Measurements from ENCODE around the gene FLVCR1. TPM values are rescaled to one million over a fixed set of nuclear protein-coding genes. Genes with fewer than 3 reads are reported as not detected.

FLVCR1 gene
- total RNA-seq, 1 donor from 2014 or later: 6.7 TPM

DNA sequence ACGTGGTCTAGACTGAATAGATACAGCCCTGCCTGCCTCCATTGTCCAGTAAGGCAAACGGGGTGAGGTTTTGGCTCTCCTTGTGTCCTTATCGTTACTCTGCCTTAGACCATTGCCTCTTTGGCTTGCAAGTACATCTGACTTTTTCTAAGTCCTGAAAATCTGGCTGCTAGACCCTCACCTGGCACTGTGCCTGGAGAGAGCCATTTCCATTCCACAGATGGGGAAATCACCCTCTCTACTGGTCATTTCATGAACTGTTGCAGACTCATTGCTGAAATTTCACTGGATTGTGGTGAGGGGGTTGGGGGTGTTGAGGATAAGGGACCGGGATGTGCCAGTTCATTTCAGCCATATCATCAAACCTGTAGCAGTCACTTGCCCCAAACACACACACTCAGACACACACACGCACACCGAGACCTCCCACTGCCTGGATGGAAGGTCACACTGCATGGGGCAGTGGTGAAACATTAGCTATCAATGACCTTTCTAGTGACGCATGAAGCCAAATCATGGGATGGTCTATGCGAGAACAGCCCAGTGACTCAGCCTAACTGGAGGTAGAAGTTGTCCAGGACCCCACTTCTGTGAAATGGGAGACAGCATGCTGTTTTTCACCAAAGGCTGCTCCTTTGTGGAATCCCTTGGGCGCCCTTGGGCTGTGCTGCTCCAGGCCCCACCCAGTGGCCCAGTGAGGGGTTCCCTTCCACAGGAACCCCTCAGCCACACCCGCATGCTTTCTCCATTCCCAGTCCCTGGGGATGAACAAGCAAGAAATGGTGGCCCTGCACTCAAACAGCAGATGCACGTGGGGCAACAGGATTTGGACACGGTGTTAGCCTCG, 57.4 kb downstream of the FLVCR1 start:
- DNase-seq (ENCODE audit: low spot score): no peak

DNA sequence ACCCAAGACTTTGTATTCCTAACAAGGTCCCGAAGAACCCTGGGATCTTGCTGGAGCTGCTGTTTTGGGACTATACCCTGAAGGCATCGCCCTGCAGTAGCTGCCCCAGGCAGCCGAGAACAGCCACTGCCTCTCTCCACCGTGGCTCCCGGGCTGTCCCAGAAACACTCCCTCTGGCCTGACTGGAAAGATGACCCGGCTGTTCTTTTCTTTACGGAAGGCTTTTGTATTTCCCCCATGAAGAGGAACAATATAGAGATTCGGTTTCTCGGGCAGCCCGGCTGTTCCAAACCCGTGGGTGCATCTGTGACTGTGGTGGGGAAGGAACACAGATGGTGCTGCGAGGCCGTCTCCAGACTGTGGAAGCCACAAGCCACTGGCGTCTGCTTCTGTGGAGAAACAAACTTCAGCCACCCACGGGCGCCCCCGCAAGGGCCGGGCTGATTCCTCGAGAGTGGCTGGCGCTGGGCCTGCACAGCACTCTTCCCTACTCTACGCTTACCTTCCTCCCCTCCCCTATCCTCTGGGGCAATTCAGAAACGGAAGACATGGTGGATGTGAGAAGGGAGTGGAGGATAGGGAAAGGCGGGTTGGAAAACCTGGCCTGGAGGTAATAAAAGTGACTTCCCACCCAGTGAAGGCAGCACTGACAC, 58.5 kb downstream of the FLVCR1 start:
- DNase-seq (ENCODE audit: low spot score): no peak

DNA sequence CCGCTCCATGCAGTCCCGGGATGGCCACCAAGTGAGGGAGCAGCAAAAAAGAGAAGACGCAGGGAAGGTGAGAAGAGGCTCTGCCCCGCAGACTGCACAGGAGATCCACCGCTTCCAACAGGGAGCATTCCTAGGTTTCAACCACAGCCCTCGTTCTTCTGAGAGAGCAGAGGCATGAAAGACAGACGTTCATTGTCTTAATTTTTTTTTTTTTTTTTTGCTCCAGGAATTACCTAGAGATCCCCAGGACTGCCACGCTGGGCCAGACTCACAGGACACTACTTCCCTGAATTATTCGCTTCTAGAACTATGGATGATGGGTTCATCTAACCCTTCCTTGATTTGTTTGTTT, 59.0 kb downstream of the FLVCR1 start:
- no peak for DNase-seq (ENCODE audit: low spot score)

DNA sequence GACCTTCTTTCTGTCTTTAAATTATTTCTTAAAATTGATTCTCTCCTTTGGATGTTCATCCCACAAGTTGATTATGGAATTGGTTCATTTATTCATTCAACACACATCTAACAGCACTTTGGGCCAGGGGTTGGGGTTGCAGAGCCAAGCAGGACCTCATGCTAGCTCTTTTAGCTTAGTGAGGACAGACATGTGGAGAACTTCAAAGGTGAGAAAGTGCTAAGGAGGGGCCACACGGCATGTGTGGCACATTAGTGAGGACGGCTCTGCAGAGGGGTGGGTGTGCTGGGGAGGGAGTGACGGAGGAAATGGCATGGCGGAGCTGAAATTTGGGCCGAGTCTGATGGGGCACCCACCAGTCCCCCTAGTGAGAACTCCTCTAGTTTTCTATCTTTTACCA, 59.8 kb downstream of the FLVCR1 start:
- DNase-seq (ENCODE audit: low spot score): no peak

DNA sequence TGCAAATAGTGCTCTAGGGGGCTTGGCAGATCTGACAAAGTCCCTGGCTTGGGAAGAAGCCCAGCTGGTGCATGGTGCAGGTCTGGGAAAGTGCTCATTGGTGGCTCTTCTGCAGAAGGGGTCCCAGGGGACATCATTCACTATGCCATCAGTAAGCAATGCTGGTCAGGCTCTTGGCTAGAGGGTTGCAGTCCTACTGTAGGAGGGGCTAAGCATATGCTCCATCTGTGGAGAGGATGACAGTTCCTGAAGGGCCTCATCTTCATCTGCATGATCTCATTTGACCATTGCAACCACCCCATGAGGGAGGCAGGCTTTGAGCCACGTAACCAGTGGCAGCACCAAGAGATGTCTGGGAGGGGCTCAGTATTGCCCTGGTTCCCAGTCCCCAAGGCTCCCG, 60.7 kb downstream of the FLVCR1 start:
- no peak for DNase-seq (ENCODE audit: low spot score)

DNA sequence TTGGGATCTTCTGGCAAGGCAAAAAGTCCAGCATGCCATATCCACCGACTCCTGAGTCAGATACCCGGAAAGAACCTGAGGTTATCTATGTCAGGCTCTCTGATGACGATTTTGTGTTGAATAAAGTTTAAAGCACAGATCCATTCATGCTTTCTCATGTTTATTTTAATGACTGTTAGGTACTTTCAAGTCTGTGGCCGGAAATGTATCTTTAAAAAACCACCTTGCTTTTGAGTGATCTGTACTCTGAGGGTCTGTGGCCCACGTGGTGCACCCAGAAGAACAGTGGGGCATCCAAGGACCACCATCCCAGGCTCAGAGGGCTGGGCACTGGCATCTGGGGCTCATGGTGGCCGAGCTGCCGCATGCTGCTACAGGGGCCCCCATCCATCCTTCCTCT, 62.2 kb downstream of the FLVCR1 start:
- DNase-seq (ENCODE audit: low spot score): no peak

DNA sequence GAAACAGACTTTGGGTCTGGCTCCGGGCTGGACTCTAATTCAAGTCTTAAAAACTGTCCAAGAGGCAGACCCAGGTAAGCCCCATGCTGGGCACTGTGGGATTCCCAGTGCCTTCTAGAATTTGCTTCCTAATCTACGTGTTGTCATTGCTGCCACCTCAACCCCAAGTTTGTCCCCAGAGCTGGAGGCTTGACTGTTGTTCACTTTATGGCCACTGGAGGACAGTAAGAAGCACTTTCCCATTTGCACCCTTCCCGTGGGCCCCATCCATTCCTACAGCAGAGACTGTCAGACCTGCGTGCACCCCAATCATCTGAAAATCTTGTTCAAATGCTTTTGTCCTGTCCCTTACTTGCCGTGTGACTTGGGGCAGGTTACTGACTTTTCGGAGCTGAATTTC, 62.8 kb downstream of the FLVCR1 start:
- no peak for DNase-seq (ENCODE audit: low spot score)

DNA sequence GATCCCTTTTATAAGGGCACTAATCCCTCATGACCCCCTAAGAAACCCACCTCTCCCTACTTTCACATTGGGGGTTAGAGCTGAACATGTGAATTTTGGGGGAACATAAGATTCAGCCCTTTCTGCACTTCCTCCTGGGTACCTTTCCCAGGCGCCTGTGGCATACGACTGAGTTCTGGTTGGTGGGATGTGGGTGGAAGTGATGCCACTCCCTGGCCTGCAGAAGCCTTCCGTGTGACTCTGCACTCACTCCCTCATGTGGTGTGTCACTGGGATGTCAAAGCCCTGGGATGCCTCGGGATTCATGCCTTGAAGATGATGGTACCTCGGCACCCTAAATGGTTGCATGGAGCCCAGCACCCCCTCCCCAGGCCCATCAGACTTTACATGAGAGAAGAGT, 63.9 kb downstream of the FLVCR1 start:
- DNase-seq (ENCODE audit: low spot score): no peak

DNA sequence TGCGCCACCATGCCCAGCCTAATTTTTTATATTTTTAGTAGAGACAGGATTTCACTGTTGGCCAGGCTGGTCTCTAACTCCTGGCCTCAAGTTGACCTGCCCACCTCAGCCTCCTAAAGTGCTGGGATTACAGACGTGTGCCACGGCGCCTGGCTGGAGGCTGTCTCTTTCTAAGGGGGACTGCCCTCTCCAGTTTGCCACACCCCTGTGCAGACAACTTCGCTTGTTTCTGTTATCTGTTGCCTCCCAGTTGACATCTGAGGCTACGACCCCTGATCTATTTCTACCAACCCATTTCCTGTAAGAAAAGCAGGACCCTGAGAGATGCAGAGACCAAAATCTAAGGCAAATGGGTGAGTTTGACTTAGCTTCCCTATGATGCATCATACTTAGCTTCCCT, 68.3 kb downstream of the FLVCR1 start:
- no peak for DNase-seq (ENCODE audit: low spot score)

DNA sequence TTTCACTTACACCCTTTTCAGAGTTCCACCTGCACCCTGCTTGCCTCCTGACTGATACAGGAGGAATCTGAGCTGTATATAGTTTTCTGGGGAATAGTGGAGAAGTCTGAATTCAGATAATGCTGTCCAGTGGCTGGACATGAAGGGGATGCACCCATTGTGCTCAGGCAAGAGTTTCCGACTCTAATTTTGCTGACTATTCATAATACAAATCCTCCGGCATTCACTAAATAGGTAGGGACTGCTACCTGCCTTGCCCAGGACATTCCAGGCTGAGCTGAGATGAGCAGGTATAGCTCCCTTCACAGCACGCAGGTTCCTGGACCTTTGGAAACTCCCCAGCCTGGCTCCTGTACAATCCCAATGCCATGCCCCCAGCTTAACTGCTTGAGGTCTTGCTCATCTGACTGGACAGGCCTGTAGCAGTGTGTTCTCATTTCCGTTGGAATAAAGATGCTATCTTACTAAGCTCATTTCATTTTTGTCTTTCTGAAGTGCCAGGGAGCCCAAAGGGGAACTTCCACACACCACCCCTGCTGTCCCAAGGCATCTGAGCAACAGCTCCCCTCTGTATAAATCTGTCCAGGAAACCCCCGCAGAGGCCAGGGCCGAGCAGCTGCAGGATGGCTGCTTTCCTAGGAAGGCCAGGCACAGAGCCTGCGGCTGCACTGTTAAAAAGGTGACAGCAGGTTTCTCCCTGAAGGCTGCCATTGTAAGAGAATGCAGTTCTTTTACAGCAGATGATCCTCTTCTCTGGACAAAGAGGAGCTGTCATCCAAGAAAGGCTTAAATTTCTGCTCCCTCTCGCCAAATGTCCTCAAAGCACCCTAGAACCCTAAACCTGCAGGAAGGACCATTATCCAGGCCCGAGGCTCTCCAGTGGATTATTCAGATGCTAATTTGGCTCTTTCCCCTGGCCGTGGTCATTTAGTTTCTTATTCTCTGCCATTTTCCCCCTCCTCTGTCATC, 70.5 kb downstream of the FLVCR1 start:
- DNase-seq (ENCODE audit: low spot score): no peak

DNA sequence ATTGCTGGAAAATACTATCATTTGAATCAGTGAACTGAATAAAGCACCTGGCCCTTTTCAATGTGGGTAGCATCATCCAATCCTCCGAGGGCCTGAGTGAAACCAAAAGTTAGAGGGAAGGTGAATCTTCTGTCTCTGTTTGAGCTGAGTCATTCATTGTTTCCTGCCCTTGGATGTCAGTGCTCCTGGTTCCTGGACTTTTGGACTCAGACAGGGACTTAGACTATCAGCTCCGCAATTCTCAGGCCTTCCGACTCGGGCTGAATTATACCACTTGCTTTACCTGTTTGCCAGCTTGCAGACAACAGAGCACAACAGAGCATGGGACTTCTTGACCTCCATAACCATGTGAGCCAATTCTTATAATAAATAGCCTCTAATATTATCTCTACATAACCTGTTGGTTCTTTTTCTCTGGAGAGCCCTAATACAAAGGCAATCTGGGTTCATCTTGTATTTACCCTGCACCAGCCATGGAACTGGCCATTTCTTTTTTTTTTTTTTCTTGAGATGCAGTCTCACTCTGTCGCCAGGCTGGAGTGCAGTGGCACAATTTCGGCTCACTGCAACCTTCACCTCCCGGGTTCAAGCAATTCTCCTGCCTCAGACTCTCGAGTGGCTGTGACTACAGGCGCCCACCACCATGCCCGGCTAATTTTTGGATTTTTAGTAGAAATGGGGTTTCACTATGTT, 73.1 kb downstream of the FLVCR1 start:
- DNase-seq (ENCODE audit: low spot score): no peak

DNA sequence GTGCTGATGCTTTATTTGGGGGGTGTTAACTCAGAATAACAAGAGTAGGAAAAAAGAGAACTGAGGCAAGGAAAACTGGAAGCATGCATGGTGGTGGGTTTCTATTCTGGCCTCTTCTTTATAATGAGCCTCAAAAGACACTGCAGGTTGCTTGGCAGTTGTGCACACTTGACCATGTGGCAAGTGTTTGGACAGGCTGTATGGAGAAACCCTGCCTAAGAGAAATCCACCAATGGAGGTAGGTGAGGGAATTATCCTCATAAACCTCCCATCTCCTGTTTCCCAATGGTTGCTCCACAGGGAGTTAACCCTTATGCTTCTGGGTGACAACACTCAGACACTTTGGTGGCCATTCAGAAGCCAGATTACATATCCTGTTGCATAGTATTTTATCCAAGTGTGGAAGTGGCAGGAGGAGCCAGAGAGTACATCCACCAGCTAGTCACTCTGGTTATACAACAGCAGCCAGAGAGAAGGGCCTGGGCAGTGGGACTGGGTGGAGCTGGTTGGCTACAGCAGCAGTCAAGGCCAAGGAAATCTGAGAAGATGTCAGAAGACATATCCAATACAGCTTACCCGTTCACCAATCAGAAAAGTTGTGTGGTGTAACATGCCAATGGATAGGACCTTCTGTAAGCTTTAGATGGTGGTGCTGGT, 75.9 kb downstream of the FLVCR1 start:
- no peak for DNase-seq (ENCODE audit: low spot score)

DNA sequence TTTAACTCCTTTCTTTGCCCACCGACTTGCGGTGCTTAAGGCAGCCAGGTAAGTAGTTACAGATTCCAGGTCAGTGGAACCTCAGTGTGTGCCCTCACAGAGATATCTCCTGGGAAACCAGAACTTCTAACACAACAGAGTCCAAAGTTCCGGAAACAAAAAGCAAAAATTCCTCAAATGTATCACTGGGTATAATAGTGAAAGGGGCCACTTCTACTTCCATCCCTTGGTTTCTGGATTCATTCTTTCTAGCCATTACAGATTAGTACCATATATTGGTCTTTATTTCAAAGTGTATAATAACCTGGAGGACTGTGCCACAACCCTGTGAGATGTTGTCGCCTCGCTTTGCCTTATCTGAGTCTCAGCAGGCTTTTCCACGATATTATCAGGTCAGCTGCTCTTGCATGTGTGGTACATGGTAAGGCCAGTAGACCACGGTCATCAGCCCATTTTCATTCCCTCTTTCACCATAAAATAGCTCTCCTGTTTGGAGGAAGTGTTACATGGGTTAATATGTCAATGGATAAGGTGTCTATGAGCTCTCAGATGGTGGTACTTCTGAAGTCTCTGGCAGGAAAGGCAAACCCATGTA, 77.4 kb downstream of the FLVCR1 start:
- DNase-seq (ENCODE audit: low spot score): no peak

DNA sequence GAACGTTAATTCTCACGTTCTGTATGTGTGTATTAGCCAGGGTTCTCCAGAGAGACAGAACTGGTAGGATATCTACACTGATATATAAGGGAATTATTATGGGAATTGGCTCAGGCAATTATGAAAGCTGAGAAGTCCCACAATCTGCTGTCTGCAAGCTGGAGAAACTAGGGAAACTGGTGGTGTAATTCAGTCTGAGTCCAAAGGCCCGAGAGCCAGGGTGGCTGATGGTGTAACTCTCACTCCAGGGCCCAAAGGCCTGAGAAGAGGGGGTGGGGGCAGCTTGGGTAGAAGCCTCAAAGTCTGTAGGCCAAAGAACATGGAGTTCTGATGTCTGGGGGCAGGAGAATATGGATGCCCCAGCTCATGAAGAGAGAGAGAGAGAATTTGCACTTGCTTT, 79.0 kb downstream of the FLVCR1 start:
- DNase-seq (ENCODE audit: low spot score): peak; percentile 71

DNA sequence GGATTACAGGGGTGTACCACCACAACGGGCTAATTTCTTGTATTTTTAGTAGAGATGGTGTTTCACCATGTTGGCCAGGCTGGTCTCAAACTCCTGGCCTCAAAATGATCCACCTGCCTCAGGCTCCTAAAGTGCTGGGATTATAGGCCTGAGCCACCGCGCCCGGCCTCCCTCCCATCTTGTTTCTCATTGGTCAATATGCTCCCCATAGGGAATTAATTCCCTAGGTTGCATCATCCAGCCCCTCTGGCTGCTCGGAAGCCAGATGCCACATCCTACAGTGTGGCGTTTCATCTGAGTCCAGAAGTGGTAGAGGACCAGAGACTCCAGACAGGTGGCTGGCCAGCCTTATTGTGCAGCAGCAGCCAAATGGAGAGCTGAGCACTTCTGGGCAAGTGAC, 80.8 kb downstream of the FLVCR1 start:
- peak; percentile 26 for DNase-seq (ENCODE audit: low spot score)

DNA sequence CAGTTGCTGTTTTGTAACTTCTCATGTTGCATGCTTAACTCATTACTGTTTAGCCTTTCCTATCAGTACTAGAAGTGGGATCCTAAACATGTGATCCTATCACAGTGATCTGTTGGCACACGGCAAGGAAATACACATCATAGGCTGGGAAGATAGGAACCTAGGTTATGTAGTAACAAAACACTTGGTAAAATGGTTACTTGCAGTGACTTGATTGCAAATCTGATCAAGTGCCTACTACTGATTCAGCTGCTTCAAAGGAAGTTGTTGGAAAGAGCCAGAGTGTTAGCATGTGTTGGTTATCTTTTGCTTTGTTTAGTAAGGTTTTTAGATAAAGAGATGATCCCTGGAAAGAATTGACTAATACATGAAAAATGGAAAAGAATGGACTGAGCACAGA, 83.4 kb downstream of the FLVCR1 start:
- DNase-seq (ENCODE audit: low spot score): no peak

DNA sequence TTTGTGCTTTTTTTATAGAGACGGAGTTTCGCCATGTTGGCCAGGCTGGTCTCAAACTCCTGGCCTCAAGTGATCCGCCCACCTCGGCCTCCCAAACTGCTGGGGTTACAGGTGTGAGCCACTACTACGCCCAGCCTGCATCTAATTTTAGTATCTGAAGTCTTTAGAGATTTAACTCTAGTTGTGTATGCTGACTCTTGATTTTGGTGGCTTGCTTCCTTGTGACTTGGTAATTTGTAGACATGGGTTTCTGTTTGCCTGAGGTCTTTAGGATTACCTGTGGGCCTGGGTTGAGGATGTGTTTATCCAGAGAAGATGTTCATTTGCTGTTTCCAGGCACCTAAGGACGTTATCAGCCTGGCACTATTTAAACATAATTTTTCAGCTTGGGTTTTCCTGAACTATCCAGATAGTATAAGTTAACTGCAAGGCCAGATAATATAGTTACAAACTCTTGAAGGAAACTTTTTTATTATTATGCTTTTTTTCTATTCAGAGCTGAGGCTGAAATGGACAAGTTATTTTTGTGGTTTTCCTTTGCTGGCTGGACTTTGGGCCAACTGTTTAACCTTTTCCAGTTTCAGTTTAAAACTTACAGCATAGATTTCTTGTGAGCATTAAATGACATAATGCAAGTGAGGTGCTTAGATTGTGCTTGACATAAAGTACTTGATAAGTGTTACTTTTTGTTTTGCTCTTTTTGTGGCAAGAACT, 84.8 kb downstream of the FLVCR1 start:
- no peak for DNase-seq (ENCODE audit: low spot score)

DNA sequence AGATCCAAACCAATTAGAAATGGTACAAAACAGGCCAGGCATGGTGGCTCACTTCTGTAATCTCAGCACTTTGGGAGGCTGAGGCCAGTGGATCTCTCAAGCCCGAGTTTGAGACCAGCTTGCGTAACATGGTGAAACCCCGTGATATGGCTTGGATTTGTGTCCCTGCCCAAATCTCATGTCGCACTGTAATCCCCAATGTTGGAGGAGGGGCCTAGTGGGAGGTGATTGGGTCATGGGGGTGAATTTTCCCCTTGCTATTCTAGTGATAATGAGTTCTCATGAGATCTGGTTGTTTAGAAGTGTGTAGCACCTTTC, 85.3 kb downstream of the FLVCR1 start:
- DNase-seq (ENCODE audit: low spot score): no peak

DNA sequence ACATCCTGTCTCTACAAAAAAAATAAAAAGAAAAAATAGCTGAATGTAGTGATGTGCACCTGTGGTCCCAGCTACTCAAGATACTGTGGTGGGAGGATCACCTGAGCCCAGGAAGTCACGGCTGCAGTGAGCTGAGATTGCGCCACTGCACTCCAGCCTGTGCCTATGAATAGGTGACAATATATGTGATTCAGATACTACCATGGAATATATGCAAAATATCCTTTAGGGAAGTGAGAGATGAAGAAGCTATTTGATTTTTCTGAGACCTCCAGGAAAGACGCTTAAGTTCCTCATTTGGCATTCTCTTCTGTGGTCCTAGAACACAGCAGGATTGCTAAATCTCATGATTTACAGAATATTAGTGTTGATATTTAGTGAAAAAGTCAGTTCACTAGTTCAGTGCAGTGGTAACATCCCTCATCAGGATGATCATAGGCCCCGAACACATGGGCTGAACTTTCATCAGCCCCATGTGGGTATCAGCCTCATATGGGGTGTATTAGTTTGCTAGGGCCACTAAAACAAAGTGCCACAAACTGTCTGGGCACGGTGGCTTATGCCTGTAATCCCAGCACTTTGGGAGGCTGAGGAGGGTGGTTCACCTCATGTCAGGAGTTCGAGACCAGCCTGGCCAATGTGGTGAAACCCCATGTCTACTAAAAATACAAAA, 86.3 kb downstream of the FLVCR1 start:
- DNase-seq (ENCODE audit: low spot score): no peak

All from mesenteric fat pad (tissue), 1 donor.